Islet precursor cell (in vitro differentiated cells): ENCODE results near the gene ATG7.

Experiments used
- DNase-seq: peaks from one replicate; pipeline ENCODE4 v3.0.0-alpha.2; 2018

Gene ATG7

GRCh38 chr3:11543141-11543947, 271.1 kb downstream of the ATG7 start:
- no peak for DNase-seq

GRCh38 chr3:11543948-11544387, 271.8 kb downstream of the ATG7 start:
- no peak for DNase-seq

GRCh38 chr3:11544412-11545181, 272.4 kb downstream of the ATG7 start:
- peak; percentile 57 for DNase-seq

- DNase-seq, result peak; percentile 70
These were observed 273.1 kb downstream of the ATG7 start for GRCh38 chr3:11545186-11545851.

DNA sequence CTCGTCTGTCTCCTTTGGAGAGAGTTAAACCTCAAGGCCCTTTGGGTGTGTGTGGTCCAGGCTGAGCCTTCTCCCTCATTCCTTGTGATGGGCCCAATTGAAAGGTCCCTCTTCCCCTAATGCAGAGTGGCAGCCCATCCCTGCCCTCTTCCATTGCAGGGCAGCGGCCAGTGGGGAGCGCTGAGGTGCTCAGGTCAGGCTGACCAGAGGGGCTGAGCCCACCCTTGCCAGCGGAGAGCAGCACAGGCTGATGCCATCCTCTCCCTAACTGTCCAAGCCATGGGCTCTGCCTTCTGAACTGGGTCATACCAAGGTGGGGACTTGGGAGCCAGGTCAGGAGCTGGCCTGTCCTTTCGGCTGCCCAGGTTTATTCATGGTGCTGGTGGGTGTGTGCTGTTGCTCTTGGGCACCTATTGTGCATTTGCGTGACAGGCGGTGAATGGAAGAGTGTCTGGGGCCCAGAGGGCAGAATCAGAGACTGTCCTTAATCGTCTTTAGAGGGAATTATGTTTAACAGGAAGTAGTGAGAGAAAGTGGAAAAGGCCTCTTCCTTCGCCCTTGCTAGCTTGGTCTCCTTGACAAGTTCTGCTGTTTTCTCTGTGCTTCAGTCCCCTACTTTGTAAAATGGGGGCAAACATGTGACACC, 274.6 kb downstream of the ATG7 start:
- DNase-seq, result no peak

- no peak for DNase-seq
These were observed 275.3 kb downstream of the ATG7 start for GRCh38 chr3:11547498-11547897.

- DNase-seq, result peak; percentile 54
These were observed 276.5 kb downstream of the ATG7 start for GRCh38 chr3:11548721-11549131.

- peak; percentile 44 for DNase-seq
These were observed 277.5 kb downstream of the ATG7 start for GRCh38 chr3:11549580-11550140.

DNA sequence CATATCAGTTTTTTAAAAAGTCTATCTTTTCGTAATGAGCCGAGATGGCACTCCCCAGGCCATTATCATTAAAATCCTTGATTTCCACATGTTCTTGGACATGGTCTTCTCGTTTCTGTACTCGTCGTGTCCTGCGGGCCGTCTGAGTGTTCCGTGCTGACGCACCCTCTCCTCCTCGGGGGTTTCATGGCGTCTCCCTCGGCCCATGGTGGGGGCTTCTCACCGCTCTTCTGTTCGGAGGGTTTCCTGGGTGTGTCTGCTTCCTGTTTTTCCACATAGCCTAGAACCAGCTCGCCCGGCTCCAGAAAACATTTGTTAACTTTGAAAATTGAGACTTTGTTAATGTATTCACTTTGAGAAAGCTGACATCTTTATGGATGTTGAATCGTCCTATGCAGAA, 278.8 kb downstream of the ATG7 start:
- no peak for DNase-seq

DNA sequence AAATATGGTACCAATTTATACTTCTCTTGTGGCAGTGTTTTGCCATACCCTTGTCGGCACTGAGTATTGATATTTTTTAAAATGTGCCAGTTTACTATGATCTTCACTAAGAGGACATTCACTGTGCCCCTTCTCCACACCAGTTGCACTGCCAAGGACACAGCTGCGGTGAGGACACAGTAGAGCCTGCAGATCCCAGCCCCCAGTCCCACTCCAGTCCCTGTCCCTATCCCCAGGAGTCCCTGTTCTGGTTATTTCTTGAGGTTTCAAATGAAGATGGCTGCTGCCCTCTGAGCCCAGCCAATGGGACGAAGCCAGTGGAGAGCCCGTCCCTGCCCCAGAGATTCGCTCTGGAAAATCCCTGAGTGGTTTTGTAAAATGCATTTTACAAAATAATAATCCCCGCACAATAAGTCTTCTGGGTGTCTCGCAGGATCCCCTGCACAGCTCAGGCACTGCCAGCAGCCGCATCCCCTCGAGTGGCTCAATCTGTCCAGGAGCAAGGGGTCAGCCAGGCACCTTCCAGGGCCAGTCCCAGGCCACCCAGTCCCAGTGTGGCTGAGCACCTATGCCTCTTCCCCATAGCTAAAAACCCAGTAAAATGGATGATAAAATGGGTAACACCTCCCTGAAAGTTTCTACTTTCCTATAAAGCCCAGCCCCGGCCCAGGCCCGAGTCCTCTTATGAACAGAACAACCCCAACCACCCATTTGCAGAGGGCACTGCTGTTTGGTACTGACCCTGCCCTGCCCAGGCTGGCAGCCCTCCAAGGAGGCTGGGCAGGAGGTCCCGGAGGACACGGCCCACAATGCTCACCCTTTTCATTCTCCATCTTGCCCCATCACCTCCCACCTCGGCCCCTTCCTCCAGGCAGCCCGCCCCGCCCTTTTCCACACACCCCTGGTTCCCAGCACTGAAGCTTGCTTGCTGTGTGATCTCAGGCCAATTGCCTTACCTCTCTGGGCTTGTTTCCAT, 280.4 kb downstream of the ATG7 start:
- no peak for DNase-seq

GRCh38 chr3:11553436-11554235, 281.4 kb downstream of the ATG7 start:
- DNase-seq, result no peak

- DNase-seq, result no peak
These were observed 282.0 kb downstream of the ATG7 start for GRCh38 chr3:11554236-11554610.

DNA sequence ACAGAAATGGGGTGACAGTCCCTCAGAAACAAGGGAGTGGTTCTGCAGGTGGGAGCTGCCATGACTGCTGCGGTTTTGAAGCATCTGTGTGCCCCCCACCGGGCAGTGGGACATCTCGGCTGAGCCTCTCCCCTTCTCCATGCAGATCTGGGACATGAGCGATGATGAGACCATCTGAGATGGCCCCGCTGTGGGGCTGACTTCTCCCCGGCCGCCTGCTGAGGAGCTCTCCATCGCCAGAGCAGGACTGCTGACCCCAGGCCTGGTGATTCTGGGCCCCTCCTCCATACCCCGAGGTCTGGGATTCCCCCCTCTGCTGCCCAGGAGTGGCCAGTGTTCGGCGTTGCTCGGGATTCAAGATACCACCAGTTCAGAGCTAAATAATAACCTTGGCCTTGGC, 282.5 kb downstream of the ATG7 start:
- DNase-seq, result no peak

GRCh38 chr3:11555211-11555782, 283.1 kb downstream of the ATG7 start:
- DNase-seq, result no peak

- DNase-seq, result peak; percentile 44
These were observed 283.9 kb downstream of the ATG7 start for GRCh38 chr3:11555881-11556633.

DNA sequence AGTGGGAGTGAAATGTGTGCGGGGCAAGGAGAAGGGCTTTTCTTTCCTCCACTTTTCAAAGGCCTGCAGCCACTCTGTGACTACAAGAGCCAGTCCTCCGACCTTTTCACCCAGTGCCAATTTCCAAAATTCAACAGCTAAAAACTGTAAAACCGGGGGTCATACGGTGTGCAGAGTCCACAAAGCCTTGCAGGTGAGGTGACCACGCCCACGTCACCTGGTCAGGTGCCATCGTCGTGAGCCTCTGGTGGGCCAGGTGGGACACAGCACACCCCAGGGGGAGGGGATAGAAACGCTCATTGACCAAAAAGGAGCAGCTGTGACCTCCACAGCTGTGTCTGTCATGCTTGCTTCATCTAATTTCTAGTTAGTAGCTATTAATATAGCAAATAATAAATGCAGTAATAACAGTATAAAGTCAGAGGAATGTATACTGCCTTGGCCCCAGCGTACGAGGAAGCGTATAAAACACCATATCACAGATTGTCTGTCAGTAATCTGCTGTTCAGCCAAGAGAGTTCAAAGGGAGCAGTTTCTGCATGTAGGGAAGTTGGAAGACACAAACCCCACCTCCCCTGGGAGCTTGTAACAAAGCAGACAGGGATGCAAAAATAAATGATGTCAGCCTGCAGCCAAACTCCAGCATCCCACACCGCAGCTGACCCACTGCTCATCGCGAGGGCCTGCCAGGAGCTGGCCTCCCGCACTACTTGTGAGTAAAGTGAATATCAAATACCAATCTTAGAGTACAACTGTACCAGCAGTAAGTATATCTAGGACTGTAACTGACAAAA, 284.9 kb downstream of the ATG7 start:
- peak; percentile 55 for DNase-seq

GRCh38 chr3:11558002-11558401, 285.8 kb downstream of the ATG7 start:
- DNase-seq, result peak; percentile 55

DNA sequence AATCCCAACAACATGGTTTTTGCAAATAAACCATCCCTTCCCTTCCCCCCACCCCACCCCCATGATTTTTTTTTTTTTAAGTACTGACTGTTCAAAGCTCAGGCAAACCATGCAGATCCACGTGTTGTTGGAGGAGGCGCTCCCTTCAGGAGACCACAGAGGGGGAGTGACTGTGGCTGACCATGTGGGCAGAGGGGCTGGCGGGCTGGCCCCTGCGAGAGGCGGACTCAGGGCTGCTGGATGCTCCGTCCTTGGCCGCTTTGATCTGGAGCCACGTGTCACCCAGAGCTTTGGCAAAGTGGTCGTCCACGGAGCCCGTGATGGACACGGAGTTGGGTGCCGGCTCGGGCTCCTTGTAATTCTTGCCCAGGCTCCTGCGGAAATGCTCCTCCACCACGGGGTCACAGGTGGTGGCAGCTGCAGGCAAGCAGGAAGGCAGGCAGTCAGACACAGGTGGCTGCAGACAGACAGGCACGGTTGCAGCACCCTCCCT, 286.3 kb downstream of the ATG7 start:
- peak; percentile 50 for DNase-seq
